GM18498 (cell line): ENCODE measurements around the gene TUBGCP3.

ENCODE experiments used
- ATAC-seq: cut with Tn5 transposase; IDR thresholded peaks from one replicate; pipeline ENCODE4 v1.9.1; 2021; ENCODE audit warnings: mild to moderate bottlenecking, moderate library complexity; ENCODE audit not compliant: unreplicated experiment

Gene TUBGCP3

GRCh38 chr13:112444416-112445399 is 143.2 kb downstream of the TUBGCP3 start:
- ATAC-seq = no peak

GRCh38 chr13:112443995-112444311 is 144.0 kb downstream of the TUBGCP3 start:
- ATAC-seq = peak; percentile 51

GRCh38 chr13:112443191-112443994 is 144.6 kb downstream of the TUBGCP3 start:
- peak; percentile 48 for ATAC-seq

- ATAC-seq = no peak
Measured at GRCh38 chr13:112442483-112443090, 145.4 kb downstream of the TUBGCP3 start.

- ATAC-seq = no peak
Measured at GRCh38 chr13:112441779-112442310, 146.1 kb downstream of the TUBGCP3 start.

- ATAC-seq = no peak
Measured at GRCh38 chr13:112441226-112441625, 146.7 kb downstream of the TUBGCP3 start.

- no peak for ATAC-seq
Measured at GRCh38 chr13:112438515-112438914, 149.4 kb downstream of the TUBGCP3 start.

- ATAC-seq = no peak
Measured at GRCh38 chr13:112438094-112438493, 149.9 kb downstream of the TUBGCP3 start.

- no peak for ATAC-seq
Measured at GRCh38 chr13:112435973-112436372, 152.0 kb downstream of the TUBGCP3 start.
